CD4-positive, alpha-beta T cell treated with Interleukin-21 for 1 hour (primary cell): ENCODE measurements around the gene KSR2.

Experiments
- DNase-seq: peaks from one replicate; pipeline ENCODE4 v3.0.0-alpha.2; 2020

KSR2 gene

GRCh38 chr12:117596968-117597367 is 371.8 kb downstream of the KSR2 start:
- no peak for DNase-seq

DNA sequence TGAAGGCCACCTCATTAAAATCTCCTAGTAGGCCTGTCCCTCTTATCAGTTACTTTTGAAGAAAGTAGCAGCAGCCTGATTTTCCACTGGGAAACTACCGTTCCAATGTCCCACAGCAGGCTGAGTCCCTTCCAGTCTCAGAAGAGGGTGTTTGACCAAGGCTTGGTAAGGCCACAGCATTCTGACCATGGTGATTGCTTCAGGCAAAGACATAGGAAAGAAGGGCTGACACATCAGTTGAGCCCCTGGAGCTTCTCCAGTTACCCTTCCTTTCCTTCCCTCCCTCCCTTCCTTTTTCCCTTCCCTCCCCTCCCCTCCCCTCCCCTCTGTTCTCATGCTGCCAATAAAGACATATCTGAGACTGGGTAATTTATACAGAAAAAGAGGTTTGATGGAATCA is 373.0 kb downstream of the KSR2 start:
- no peak for DNase-seq

DNA sequence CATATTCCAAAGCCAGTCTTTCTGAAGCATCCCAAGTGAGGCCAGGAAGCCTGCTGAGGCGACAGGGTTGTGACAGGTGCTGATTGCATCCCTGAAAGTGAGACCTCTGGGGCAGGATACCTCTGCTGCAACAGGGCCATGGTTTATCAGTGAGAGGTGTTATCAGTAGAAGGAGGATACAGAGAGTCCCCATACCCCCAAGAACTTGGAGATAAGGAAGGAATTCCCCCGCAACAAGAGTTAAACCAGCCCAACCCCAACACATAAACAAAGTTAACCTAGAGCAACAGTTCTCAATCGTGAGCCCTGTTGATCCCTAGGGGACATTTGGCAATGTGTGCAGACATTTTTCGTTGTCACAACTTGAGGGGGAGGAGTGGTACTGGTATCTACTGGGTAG is 374.3 kb downstream of the KSR2 start:
- DNase-seq, result no peak

- no peak for DNase-seq
These were observed 374.9 kb downstream of the KSR2 start for GRCh38 chr12:117593815-117594400.

DNA sequence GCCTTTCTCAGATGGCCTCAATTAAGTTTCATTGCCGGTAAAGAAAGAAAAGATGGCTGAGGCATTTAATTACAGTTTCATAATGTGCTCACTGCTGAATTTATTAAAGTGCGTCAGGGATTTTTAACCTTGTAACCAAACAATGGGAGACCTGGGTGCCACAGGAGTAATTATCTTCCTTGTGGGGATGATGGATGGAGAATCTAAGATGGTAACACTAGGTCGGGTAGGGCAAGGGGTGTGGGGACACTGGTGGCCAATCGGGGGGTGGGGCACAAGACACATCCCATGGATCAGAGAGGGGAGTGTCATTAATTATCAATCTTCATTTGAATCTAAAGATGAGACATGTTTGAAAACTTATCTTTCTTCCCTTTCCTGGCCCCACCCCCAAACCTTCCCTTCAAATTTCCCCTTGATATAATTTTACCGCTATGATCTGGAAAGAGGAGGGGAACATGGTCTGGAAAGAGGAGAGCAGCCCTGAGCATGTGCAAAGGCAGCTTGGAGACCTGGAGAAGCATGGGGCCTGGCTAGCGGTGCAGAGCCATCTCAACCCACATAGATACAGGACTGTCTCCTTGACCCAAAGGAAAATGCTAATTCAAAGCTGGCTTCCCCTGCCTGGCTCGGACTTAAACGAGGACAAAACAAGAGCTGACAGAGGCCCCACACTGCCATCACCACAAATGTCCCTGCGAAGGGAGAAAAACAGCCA is 376.0 kb downstream of the KSR2 start:
- DNase-seq, result no peak

DNA sequence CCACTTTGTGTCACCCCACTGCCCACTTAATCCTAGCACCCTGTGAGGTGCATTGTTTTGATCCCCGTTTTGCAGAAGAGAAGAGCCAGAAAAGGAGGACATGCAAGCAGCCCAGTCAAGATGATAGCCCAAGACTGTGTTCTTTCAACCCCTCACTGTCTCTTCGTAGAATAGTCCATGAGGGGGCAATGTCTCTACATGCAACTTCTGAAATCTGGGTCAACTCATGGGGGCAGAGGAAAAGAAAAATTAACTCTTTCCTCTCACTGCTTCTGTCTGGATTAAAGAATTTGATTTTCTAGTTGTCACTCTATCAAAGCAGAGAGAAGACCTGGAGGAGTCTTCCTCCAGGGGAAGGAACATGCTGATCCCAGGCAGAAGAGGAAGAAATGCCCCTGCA is 377.8 kb downstream of the KSR2 start:
- DNase-seq, result no peak

GRCh38 chr12:117590386-117590785 is 378.4 kb downstream of the KSR2 start:
- no peak for DNase-seq

GRCh38 chr12:117589021-117589420 is 379.8 kb downstream of the KSR2 start:
- no peak for DNase-seq

DNA sequence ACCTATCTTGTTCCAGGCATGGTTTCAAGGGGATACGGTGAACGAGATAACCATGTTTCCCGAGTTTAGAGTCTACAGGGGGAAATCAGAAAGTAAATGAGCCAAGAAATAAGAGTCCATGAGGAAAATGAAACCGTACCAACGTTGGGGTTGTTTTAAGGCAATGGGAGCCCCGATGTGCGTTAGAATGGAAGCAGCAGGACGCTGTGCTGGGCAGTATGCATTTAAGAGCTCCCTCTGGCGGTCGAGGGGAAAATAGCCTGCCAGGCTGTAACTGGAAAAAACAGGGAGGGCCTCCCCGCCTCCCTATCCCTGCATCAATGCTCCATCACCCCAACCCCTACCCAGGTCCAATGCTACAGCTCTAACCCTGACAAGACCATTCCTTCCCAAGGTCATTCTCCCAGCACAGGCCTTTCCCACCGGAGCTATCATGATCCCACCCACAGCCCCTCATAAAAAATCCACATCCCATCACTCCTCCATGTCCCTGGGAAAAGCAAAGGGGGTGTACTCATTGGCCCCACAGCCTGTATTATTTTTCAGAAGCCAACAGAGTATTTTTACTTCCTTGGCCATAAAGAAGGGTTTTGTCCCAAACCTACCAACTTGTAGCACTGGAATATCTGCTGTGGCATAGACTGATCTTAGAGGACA is 381.0 kb downstream of the KSR2 start:
- DNase-seq, result peak; percentile 18

- no peak for DNase-seq
These were observed 385.0 kb downstream of the KSR2 start for GRCh38 chr12:117583677-117584225.

- no peak for DNase-seq
These were observed 385.7 kb downstream of the KSR2 start for GRCh38 chr12:117583092-117583491.

DNA sequence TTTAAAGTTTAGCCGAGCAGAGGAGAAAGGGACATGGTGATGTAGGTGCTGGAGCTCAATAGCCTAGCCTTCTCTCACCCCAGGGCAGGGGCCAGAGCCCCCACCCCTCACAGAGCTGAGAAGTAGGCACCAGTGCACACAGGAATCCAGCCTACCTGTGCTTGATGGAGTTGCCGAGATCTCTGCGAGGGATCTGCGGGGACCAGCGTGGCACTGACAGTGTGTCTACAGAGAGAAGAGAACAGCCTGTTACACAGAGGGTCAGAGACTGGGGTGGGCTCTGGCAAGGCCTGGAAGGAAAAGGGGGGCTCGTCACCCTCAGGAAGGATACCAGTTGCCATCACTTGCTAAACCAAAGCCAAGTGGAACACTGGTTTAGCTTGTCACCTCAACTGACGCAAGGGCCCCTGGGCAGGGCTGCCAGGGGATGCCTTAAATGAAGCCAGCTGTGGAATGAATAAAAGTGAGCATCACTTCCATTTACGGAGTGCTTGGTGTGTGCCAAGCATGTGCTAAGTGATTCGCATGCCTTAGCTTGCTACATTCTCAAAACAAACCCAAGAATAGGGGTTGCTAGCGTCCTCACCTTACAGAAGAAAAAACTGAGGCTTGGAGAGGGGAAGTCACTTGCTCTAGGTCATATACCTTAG is 386.5 kb downstream of the KSR2 start:
- DNase-seq, result no peak

DNA sequence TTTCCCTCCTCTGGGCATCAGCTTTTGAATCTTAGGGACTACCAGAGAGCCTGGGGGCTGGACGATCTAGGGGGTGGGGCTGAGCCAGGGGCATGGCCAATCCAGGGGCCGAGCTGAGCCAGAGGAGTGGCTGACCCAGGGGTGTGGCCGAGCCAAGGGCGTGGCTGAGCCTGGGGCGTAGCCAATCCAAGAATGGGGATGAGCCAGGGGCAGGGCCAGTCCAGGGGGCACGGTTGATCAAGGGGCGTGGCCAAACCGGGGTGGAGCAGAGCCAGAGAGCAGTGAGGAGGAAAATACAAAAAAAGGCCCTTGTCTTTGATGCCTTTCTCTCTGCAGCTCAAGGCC is 388.1 kb downstream of the KSR2 start:
- no peak for DNase-seq

GRCh38 chr12:117580015-117580717 is 388.6 kb downstream of the KSR2 start:
- DNase-seq, result no peak

GRCh38 chr12:117577122-117577657 is 391.6 kb downstream of the KSR2 start:
- no peak for DNase-seq

DNA sequence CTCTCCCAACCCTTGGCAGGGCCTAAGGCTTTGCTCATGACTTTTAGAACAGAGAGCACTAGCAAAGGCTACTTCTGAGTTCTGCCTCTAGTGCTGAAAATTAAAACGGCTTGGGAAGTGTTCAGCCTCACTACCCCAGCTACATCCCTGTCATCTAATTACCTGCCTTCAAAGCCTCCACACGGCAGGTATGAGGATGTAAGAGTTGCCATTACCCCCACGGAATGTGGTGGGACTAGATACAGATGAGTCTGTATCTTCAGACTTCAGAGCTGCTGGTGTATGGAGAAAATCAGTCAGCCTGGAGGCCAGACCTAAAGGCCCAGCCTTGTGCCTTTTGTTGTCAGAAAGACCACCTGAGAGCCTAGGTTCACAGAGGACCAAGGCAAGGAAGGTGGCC is 392.7 kb downstream of the KSR2 start:
- DNase-seq, result no peak

- DNase-seq, result no peak
These were observed 394.1 kb downstream of the KSR2 start for GRCh38 chr12:117574655-117575054.

DNA sequence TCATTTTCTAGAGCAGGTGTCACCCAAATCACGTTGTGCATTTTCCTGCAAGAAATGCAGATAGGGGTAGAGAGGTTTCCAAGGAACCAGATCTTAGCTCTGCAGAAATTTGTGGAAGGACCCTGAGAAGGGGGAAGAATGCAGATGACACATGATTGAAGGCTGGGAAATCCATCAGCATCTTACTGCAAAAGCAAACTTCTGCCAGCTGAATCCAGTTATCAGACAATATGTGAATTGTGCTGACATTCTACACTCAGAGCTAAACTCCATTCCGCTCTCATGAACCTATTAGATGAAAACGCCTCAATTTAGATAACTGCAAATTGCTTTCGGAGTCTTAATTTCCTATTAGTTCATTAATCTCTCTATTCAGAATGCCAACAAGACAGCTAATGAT is 396.0 kb downstream of the KSR2 start:
- DNase-seq, result no peak

DNA sequence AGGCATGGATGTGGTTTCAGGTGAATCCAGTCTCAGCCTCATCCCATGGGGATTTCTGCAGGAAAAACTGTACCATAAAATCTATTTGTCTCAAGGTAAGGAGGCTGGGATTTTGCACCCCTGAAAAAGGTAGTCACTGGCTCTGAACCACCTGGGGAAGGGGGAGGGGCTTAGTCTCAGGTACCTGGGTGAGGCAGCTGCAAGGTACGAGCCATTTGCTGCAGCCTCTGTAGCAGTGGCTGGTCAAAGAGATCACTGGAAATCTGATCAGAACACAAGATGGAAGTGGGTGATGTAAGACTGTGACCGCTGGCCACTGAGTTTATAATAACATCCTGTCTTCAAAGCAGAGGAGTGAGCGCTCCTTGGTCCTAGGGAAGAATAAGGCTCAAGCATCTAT is 397.5 kb downstream of the KSR2 start:
- DNase-seq, result no peak

GRCh38 chr12:117570608-117571007 is 398.2 kb downstream of the KSR2 start:
- no peak for DNase-seq

- no peak for DNase-seq
These were observed 401.1 kb downstream of the KSR2 start for GRCh38 chr12:117567644-117568216.

DNA sequence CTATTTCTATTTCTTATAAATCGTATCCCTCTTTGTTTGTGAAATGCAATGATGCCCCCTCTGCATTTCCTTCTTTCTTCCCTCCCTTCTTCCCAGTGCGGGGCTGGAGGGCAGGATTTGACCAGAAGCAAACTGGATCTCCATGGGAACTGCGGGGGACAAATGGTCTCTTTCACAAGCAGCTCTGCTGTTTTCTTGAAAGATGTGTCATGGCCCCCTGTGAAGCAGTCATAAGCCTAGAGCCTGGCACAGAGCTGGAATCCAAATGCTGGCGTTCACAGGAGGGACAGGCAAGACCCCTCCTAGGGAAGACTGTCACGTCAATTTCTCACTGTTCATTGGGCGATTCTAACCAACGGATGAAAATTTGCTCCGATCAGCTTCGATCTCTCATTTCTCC is 403.9 kb downstream of the KSR2 start:
- no peak for DNase-seq
